GM23338 (cell line): ENCODE measurements around the gene GPATCH4. TPM values are rescaled to one million over a fixed set of nuclear protein-coding genes. Genes with fewer than 3 reads are reported as not detected.

ENCODE experiments used
- ATAC-seq: fragments of 200-7000 bp; cut with Tn5 transposase; 3 replicates; pipeline ENCODE4 v1.9.1; 2020
- DNase-seq: peaks from one replicate; pipeline ENCODE4 v3.0.0-alpha.2; 2015; ENCODE audit warnings: low spot score
- H2AFZ ChIP-seq: fragments of 200-600 bp; sonication (generic); 2 replicates; pipeline ENCODE4 v1.8.0; 2016; ENCODE audit warnings: antibody characterized with exemption, mild to moderate bottlenecking, moderate library complexity
- H3F3A ChIP-seq: fragments of 200-600 bp; sonication (generic); replicated peaks from 2 replicates; pipeline ENCODE4 v1.8.0; 2017; ENCODE audit warnings: antibody characterized with exemption, mixed run types, low read depth
- H3K27ac ChIP-seq: fragments of 200-600 bp; sonication (generic); 2 replicates; pipeline ENCODE4 v1.6.1; 2016; ENCODE audit warnings: low read depth
- H3K27me3 ChIP-seq: fragments of 200-600 bp; sonication (generic); 2 replicates; pipeline ENCODE4 v1.8.0; 2016; ENCODE audit warnings: mild to moderate bottlenecking, mixed run types, moderate library complexity; ENCODE audit not compliant: insufficient read depth
- H3K36me3 ChIP-seq: fragments of 200-600 bp; sonication (generic); 2 replicates; pipeline ENCODE4 v1.8.0; 2016; ENCODE audit warnings: mild to moderate bottlenecking; ENCODE audit not compliant: insufficient read depth
- H3K4me1 ChIP-seq: fragments of 200-600 bp; sonication (generic); 2 replicates; pipeline ENCODE4 v1.8.0; 2016; ENCODE audit warnings: mild to moderate bottlenecking, moderate library complexity; ENCODE audit not compliant: insufficient read depth
- H3K4me2 ChIP-seq: fragments of 200-600 bp; sonication (generic); 2 replicates; pipeline ENCODE4 v1.7.1; 2017; ENCODE audit warnings: mixed run types
- H3K4me3 ChIP-seq: fragments of 200-600 bp; sonication (generic); 2 replicates; pipeline ENCODE4 v1.6.1; 2016; ENCODE audit warnings: mixed run types
- H3K79me2 ChIP-seq: fragments of 200-600 bp; sonication (generic); replicated peaks from 2 replicates; pipeline ENCODE4 v1.8.0; 2017; ENCODE audit warnings: mild to moderate bottlenecking; ENCODE audit not compliant: insufficient read depth
- H3K9me2 ChIP-seq: fragments of 200-600 bp; sonication (generic); 2 replicates; pipeline ENCODE4 v1.8.0; 2017; ENCODE audit not compliant: insufficient read depth
- H4K20me1 ChIP-seq: fragments of 200-600 bp; sonication (generic); replicated peaks from 2 replicates; pipeline ENCODE4 v1.8.0; 2017; ENCODE audit warnings: mild to moderate bottlenecking; ENCODE audit not compliant: insufficient read depth
- H3K27ac Mint-ChIP-seq: 2 replicates; pipeline ENCODE4 v1.8.0; 2020; ENCODE audit warnings: inconsistent platforms, mild to moderate bottlenecking, moderate library complexity, mixed read lengths
- H3K27me3 Mint-ChIP-seq: 3 replicates; pipeline ENCODE4 v1.8.0; 2022; ENCODE audit warnings: low read depth, mild to moderate bottlenecking, moderate library complexity, mixed read lengths, inconsistent platforms; ENCODE audit not compliant: insufficient read depth, poor library complexity
- H3K36me3 Mint-ChIP-seq: 3 replicates; pipeline ENCODE4 v1.8.0; 2021; ENCODE audit warnings: low read depth, mild to moderate bottlenecking, inconsistent platforms, moderate library complexity, mixed read lengths
- H3K4me1 Mint-ChIP-seq: 3 replicates; pipeline ENCODE4 v1.8.0; 2020; ENCODE audit warnings: mild to moderate bottlenecking, inconsistent platforms, mixed read lengths
- H3K4me3 Mint-ChIP-seq: 3 replicates; pipeline ENCODE4 v1.8.0; 2021; ENCODE audit warnings: moderate library complexity, mild to moderate bottlenecking, inconsistent platforms, mixed read lengths
- H3K9me3 Mint-ChIP-seq: 3 replicates; pipeline ENCODE4 v1.8.0; 2020; ENCODE audit warnings: moderate library complexity, mild to moderate bottlenecking, inconsistent platforms, mixed read lengths
- ETS1 ChIP-seq: IDR thresholded peaks from 2 replicates; pipeline ENCODE4 v1.6.1; 2016; ENCODE audit warnings: antibody characterized with exemption
- EZH2phosphoT487 ChIP-seq: fragments of 200-600 bp; sonication (generic); IDR thresholded peaks from one replicate; pipeline ENCODE4 v1.8.1; 2018; ENCODE audit warnings: antibody characterized with exemption; ENCODE audit not compliant: unreplicated experiment
- JUNB ChIP-seq: IDR thresholded peaks from one replicate; pipeline ENCODE4 v1.6.1; 2016; ENCODE audit warnings: antibody characterized with exemption; ENCODE audit not compliant: unreplicated experiment
- NANOG ChIP-seq: IDR thresholded peaks from 2 replicates; pipeline ENCODE4 v1.6.1; 2016; ENCODE audit warnings: antibody characterized with exemption, borderline replicate concordance
- POLR2AphosphoS5 ChIP-seq: IDR thresholded peaks from 2 replicates; pipeline ENCODE4 v1.6.1; 2016; ENCODE audit warnings: antibody characterized with exemption, low read depth
- STAT1 ChIP-seq: IDR thresholded peaks from one replicate; pipeline ENCODE4 v1.6.1; 2016; ENCODE audit warnings: antibody characterized with exemption; ENCODE audit not compliant: unreplicated experiment
- ZNF114 ChIP-seq: fragments of 250-450 bp; sonication (Bioruptor Pico); IDR thresholded peaks from 2 replicates; pipeline ENCODE4 v1.5.0; 2020; ENCODE audit warnings: mild to moderate bottlenecking, moderate library complexity
- ZNF331 ChIP-seq: fragments of 250-450 bp; sonication (Bioruptor Pico); IDR thresholded peaks from 2 replicates; pipeline ENCODE4 v1.5.0; 2020; ENCODE audit warnings: low read depth, mild to moderate bottlenecking, moderate library complexity
- ZNF462 ChIP-seq: fragments of 250-450 bp; sonication (Bioruptor Pico); IDR thresholded peaks from 2 replicates; pipeline ENCODE4 v1.5.0; 2020; ENCODE audit warnings: mild to moderate bottlenecking, moderate library complexity
- polyA plus RNA-seq: library from polyadenylated mRNA; unstranded; fragments of >200 nt; fragmentation: Nextera tagmentation; extraction: Ambion mirVana; gene quantifications from 2 replicates; pipeline ENCODE4 v1.2.1, GENCODE V29; 2016
- total RNA-seq: library from RNA; depleted of rRNA; stranded (reverse); fragments of >200 nt; shearing (Covaris generic); gene quantifications from 2 replicates; pipeline ENCODE4 v1.2.3, GENCODE V29; 2014
- TF ChIP-seq, protein P1 (sequence below): IDR thresholded peaks from one replicate; pipeline ENCODE4 v1.6.1; 2018; ENCODE audit warnings: antibody characterized with exemption; ENCODE audit not compliant: unreplicated experiment

GPATCH4 gene
- total and polyA plus RNA-seq, 2 experiments from 2014 or later = 58.9 to 187 TPM

GRCh38 chr1:156556354-156556753 lies 44.9 kb downstream of the GPATCH4 start:
- TF ChIP-seq ZNF462 (CRISPR knock-in tag) (no peak), STAT1 (no peak), JUNB (no peak), ZNF114 (no peak), POLR2AphosphoS5 (no peak), ZNF331 (CRISPR knock-in tag) (no peak), EZH2phosphoT487 (no peak), ETS1 (no peak), NANOG (no peak)
- TF ChIP-seq, protein P1, sequence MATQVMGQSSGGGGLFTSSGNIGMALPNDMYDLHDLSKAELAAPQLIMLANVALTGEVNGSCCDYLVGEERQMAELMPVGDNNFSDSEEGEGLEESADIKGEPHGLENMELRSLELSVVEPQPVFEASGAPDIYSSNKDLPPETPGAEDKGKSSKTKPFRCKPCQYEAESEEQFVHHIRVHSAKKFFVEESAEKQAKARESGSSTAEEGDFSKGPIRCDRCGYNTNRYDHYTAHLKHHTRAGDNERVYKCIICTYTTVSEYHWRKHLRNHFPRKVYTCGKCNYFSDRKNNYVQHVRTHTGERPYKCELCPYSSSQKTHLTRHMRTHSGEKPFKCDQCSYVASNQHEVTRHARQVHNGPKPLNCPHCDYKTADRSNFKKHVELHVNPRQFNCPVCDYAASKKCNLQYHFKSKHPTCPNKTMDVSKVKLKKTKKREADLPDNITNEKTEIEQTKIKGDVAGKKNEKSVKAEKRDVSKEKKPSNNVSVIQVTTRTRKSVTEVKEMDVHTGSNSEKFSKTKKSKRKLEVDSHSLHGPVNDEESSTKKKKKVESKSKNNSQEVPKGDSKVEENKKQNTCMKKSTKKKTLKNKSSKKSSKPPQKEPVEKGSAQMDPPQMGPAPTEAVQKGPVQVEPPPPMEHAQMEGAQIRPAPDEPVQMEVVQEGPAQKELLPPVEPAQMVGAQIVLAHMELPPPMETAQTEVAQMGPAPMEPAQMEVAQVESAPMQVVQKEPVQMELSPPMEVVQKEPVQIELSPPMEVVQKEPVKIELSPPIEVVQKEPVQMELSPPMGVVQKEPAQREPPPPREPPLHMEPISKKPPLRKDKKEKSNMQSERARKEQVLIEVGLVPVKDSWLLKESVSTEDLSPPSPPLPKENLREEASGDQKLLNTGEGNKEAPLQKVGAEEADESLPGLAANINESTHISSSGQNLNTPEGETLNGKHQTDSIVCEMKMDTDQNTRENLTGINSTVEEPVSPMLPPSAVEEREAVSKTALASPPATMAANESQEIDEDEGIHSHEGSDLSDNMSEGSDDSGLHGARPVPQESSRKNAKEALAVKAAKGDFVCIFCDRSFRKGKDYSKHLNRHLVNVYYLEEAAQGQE = no peak
- no peaks in the 10 kb centered on the region for H3K4me1 ChIP-seq
- no peak overlapping the region for H3K4me2 ChIP-seq
- Mint-ChIP-seq H3K9me3 (no peaks in the 10 kb centered on the region), H3K36me3 (peaks cover 26% of the 10 kb centered on the region), H3K27me3 (peaks cover 2% of the 10 kb centered on the region), H3K4me3 (no peak overlapping the region), H3K27ac (no peak overlapping the region), H3K4me1 (no peaks in the 10 kb centered on the region)
- H3K27ac ChIP-seq = no peak overlapping the region
- ATAC-seq (no peak), DNase-seq (no peak)
- no peak overlapping the region for H2AFZ ChIP-seq
- H3K79me2 ChIP-seq = no peaks in the 10 kb centered on the region
- no peak overlapping the region for H3K4me3 ChIP-seq
- H3K36me3 ChIP-seq = peaks cover 20% of the 10 kb centered on the region; the same call in 1 of the 2 replicates
- H3K27me3 ChIP-seq = no peaks in the 10 kb centered on the region
- no peaks in the 10 kb centered on the region; the same call in 1 of the 2 replicates for H4K20me1 ChIP-seq
- H3K9me2 ChIP-seq = no peaks in the 10 kb centered on the region
- H3F3A ChIP-seq = no peaks in the 10 kb centered on the region
